ENCODE results near the gene MASP1.

MASP1 gene

GRCh38 chr3:187198490-187198889 is 93.0 kb downstream of the MASP1 start:
- TF ChIP-seq CTCF (IDR thresholded peaks at IDR 0.05; ENCODE audit: insufficient read depth, low read depth, low read length, missing control alignments) = no peak
- H3K4me3 ChIP-seq (ENCODE audit: low read depth, low read length) = no peak overlapping the region
- DNase-seq (ENCODE audit: low read depth) = peak; percentile 20

- no peak within 1 kb of the TSS for H3K4me3 ChIP-seq (ENCODE audit: low read depth, low read length)
- no peak for DNase-seq (ENCODE audit: low read depth)
- TF ChIP-seq CTCF (IDR thresholded peaks at IDR 0.05; ENCODE audit: insufficient read depth, low read depth, low read length, missing control alignments) = no peak
These were observed 94.2 kb downstream of the MASP1 start, which contains the start of gene RTP1 for GRCh38 chr3:187197335-187197649. TSS of gene RTP1 (plus strand) at chr3:187197486. CDS start at chr3:187197516, 30 bp downstream.

GRCh38 chr3:187196573-187197334 is 94.8 kb downstream of the MASP1 start:
- no peak overlapping the region for H3K4me3 ChIP-seq (ENCODE audit: low read depth, low read length)
- no peak for TF ChIP-seq CTCF (IDR thresholded peaks at IDR 0.05; ENCODE audit: insufficient read depth, low read depth, low read length, missing control alignments)
- DNase-seq (ENCODE audit: low read depth) = no peak

- no peak overlapping the region for H3K4me3 ChIP-seq (ENCODE audit: low read depth, low read length)
- DNase-seq (ENCODE audit: low read depth) = no peak
- TF ChIP-seq CTCF (IDR thresholded peaks at IDR 0.05; ENCODE audit: insufficient read depth, low read depth, low read length, missing control alignments) = no peak
These were observed 98.4 kb downstream of the MASP1 start for GRCh38 chr3:187193181-187193580.

GRCh38 chr3:187191271-187191670 is 100.3 kb downstream of the MASP1 start:
- DNase-seq (ENCODE audit: low read depth) = no peak
- H3K4me3 ChIP-seq (ENCODE audit: low read depth, low read length) = no peak overlapping the region
- TF ChIP-seq CTCF (IDR thresholded peaks at IDR 0.05; ENCODE audit: insufficient read depth, low read depth, low read length, missing control alignments) = no peak

- TF ChIP-seq CTCF (IDR thresholded peaks at IDR 0.05; ENCODE audit: insufficient read depth, low read depth, low read length, missing control alignments) = no peak
- H3K4me3 ChIP-seq (ENCODE audit: low read depth, low read length) = no peak overlapping the region
- DNase-seq (ENCODE audit: low read depth) = no peak
These were observed 102.6 kb downstream of the MASP1 start for GRCh38 chr3:187188931-187189330.

Measured in GM12865 (cell line).